B cell (primary cell): ENCODE measurements around the gene PIPOX. TPM values are rescaled to one million over a fixed set of nuclear protein-coding genes. Genes with fewer than 3 reads are reported as not detected.

ENCODE experiments used
- ATAC-seq: fragments of 200-7000 bp; cut with Tn5 transposase; one replicate; pipeline ENCODE4 v1.10.0; 2021; ENCODE audit warnings: low read depth, mild to moderate bottlenecking, moderate number of reproducible peaks, moderate library complexity
- CTCF ChIA-PET: fragments of 350-600 bp; sonication (Branson Sonifier 250); formaldehyde crosslinking; loops from one replicate; lab custom pipeline; 2021; ENCODE audit warnings: antibody characterized with exemption, inconsistent platforms; lab: Charles Lee
- POLR2A ChIA-PET: fragments of 350-600 bp; sonication (Branson Sonifier 250); formaldehyde crosslinking; loops from one replicate; lab custom pipeline; 2021; ENCODE audit warnings: antibody characterized with exemption; lab: Charles Lee
- DNase-seq: peaks from one replicate; pipeline ENCODE4 v3.0.0; 2013
- H2AFZ ChIP-seq: 2 replicates; pipeline ENCODE4 v1.6.1; 2012; ENCODE audit warnings: mild to moderate bottlenecking, low read depth, low read length; ENCODE audit not compliant: insufficient read depth, poor library complexity, severe bottlenecking
- H3K27ac ChIP-seq, 2 donors: 1 replicate in 1 of 2; 2 replicates in 1 of 2; pipeline ENCODE4 v1.5.1; 2012 to 2013; ENCODE audit warnings: low read length in 2 of 2, mild to moderate bottlenecking in 2 of 2, moderate library complexity in 1 of 2
- H3K27me3 ChIP-seq, 4 experiments: fragments of 200-600 bp in 1 of 4; sonication (generic) in 1 of 4; replicated peaks in 1 of 4; 1 replicate in 2 of 4; 2 replicates in 2 of 4; pipeline versions ENCODE4 v1.6.1 to v1.7.0; 2013 to 2016; ENCODE audit warnings: low read length in 3 of 4, mild to moderate bottlenecking in 2 of 4, mixed read lengths in 1 of 4, moderate library complexity in 1 of 4; ENCODE audit not compliant: insufficient read depth in 4 of 4, control insufficient read depth in 3 of 4; ENCODE audit errors: control extremely low read depth in 1 of 4
- H3K36me3 ChIP-seq, 2 experiments: replicated peaks in 1 of 2; 1 replicate in 1 of 2; 2 replicates in 1 of 2; pipeline versions ENCODE4 v1.6.1 to v1.7.1; 2013; ENCODE audit warnings: low read length in 1 of 2; ENCODE audit not compliant: insufficient read depth in 2 of 2, control insufficient read depth in 1 of 2; ENCODE audit errors: control extremely low read depth in 1 of 2, extremely low read depth in 1 of 2
- H3K4me1 ChIP-seq, 2 donors: fragments of 200-600 bp in 1 of 2; sonication (generic) in 1 of 2; 1 replicate in 1 of 2; 2 replicates in 1 of 2; pipeline versions ENCODE4 v1.5.1 to v1.6.1; 2013 to 2017; ENCODE audit warnings: low read length in 2 of 2; ENCODE audit not compliant: control insufficient read depth in 2 of 2, insufficient read depth in 2 of 2
- H3K4me2 ChIP-seq: replicated peaks from 2 replicates; pipeline ENCODE3; 2012; ENCODE audit warnings: mild to moderate bottlenecking, low read depth, low read length; ENCODE audit not compliant: poor library complexity, severe bottlenecking
- H3K4me3 ChIP-seq, 5 experiments: fragments of 200-600 bp in 1 of 5; sonication (generic) in 1 of 5; 1 replicate in 3 of 5; 2 replicates in 2 of 5; pipeline versions ENCODE4 v1.5.1 to v1.7.0; 2011 to 2016; ENCODE audit warnings: low read length in 4 of 5, mild to moderate bottlenecking in 4 of 5, low read depth in 2 of 5, control low read depth in 1 of 5, moderate library complexity in 1 of 5; ENCODE audit not compliant: insufficient read depth in 1 of 5; ENCODE audit errors: control extremely low read depth in 1 of 5, extremely low read depth in 1 of 5
- H3K79me2 ChIP-seq: fragments of 200-600 bp; sonication (generic); one replicate; pipeline ENCODE4 v1.6.0; 2016; ENCODE audit warnings: low read length; ENCODE audit not compliant: control insufficient read depth, insufficient read depth
- H3K9ac ChIP-seq: fragments of 200-600 bp; sonication (generic); 2 replicates; pipeline ENCODE4 v1.6.1; 2017; ENCODE audit warnings: mild to moderate bottlenecking, low read length, moderate library complexity
- H3K9me3 ChIP-seq, 3 donors: one replicate each; pipeline versions ENCODE4 v1.6.1 to v1.7.1; 2013; ENCODE audit warnings: low read length in 2 of 3; ENCODE audit not compliant: control insufficient read depth in 2 of 3, insufficient read depth in 1 of 3; ENCODE audit errors: control extremely low read depth in 1 of 3
- H4K20me1 ChIP-seq: 2 replicates; pipeline ENCODE4 v1.6.0; 2012; ENCODE audit warnings: mild to moderate bottlenecking, low read length; ENCODE audit not compliant: insufficient read depth, control insufficient read depth, poor library complexity, severe bottlenecking
- H3K27ac Mint-ChIP-seq: one replicate; pipeline ENCODE4 v1.8.0; 2021; ENCODE audit warnings: mixed read lengths
- H3K27me3 Mint-ChIP-seq: one replicate; pipeline ENCODE4 v1.8.0; 2021; ENCODE audit warnings: mixed read lengths
- H3K4me1 Mint-ChIP-seq: one replicate; pipeline ENCODE4 v1.8.0; 2021; ENCODE audit warnings: mixed read lengths
- H3K4me3 Mint-ChIP-seq: one replicate; pipeline ENCODE4 v1.8.0; 2021; ENCODE audit warnings: mixed read lengths
- H3K9me3 Mint-ChIP-seq: one replicate; pipeline ENCODE4 v1.8.0; 2022; ENCODE audit warnings: mixed read lengths; ENCODE audit not compliant: insufficient read depth
- CTCF ChIP-seq: fragments of 200-600 bp; IDR thresholded peaks from one replicate; pipeline ENCODE4 v1.8.0; 2022; ENCODE audit warnings: antibody characterized with exemption, mild to moderate bottlenecking
- EZH2 ChIP-seq: IDR thresholded peaks from 2 replicates; pipeline ENCODE4 v1.6.1; 2012; ENCODE audit warnings: borderline replicate concordance, low read depth, mild to moderate bottlenecking, moderate library complexity, low read length; ENCODE audit not compliant: insufficient read depth, poor library complexity, severe bottlenecking
- WGBS: methylation state at CpG from one replicate; pipeline ENCODE4 v1.1.5; 2013; ENCODE audit warnings: missing lambda C conversion rate; ENCODE audit not compliant: insufficient coverage; 5-methylcytosine and 5-hydroxymethylcytosine counted together
- intact Hi-C: fragments of 100-400 bp; cut with micrococcal nuclease; formaldehyde crosslinking; loops from one replicate; pipeline ENCODE4 v1.10.0; 2022
- polyA plus RNA-seq: library from polyadenylated mRNA; depleted of rRNA; stranded (reverse); fragments of >200 nt; gene quantifications from 2 replicates; pipeline ENCODE4 v1.2.3, GENCODE V29; 2012
- total RNA-seq, 2 donors: library from RNA; stranded (reverse); fragments of 120-200 nt in 1 of 2; gene quantifications; 1 replicate in 1 of 2; 2 replicates in 1 of 2; pipeline versions ENCODE4 v1.2.3 to v1.2.4, GENCODE V29; 2013 to 2022

The PIPOX gene
- total and polyA plus RNA-seq, 2 donors (not counting 1 experiment from before 2014, with no cell fraction given) = 0.95 to 15.0 TPM

- no peak overlapping the region for H3K9ac ChIP-seq
- Mint-ChIP-seq H3K4me3 (no peak overlapping the region), H3K9me3 (no peaks in the 10 kb centered on the region), H3K4me1 (no peaks in the 10 kb centered on the region), H3K27me3 (peaks cover 61% of the 10 kb centered on the region), H3K27ac (no peak overlapping the region)
- ChIA-PET POLR2A (no interaction called here), CTCF (interaction anchor here (1.2 kb wide), 1 partner anchor 42 kb away, joined by 5 read pairs; no protein-coding TSS in a partner anchor)
- ATAC-seq (no peak), DNase-seq (no peak)
- no peak for TF ChIP-seq EZH2
- TF ChIP-seq CTCF = no peak
- no peak overlapping the region for H3K4me3 ChIP-seq
- H3K79me2 ChIP-seq = no peaks in the 10 kb centered on the region
- no peak overlapping the region for H3K27ac ChIP-seq
- H3K27me3 ChIP-seq = peaks cover 0 to 50% (median 26%) of the 10 kb centered on the region in 4 experiments
- peaks cover 0 to 30% (median 0%) of the 10 kb centered on the region in 3 donors for H3K9me3 ChIP-seq
- 34% methylated on average over 2 of the region's 2 CpGs for WGBS
- no peaks in the 10 kb centered on the region for H4K20me1 ChIP-seq
- H3K4me2 ChIP-seq = no peak overlapping the region
- no peak overlapping the region for H2AFZ ChIP-seq
- H3K4me1 ChIP-seq = peaks cover 0 to 11% of the 10 kb centered on the region in 2 donors
- intact Hi-C loops = no loop called here
- H3K36me3 ChIP-seq = no peaks in the 10 kb centered on the region
Measured at GRCh38 chr17:29007456-29007855, 35.5 kb upstream of the PIPOX start.

- H3K27ac ChIP-seq = no peak overlapping the region
- no peak for TF ChIP-seq EZH2
- TF ChIP-seq CTCF = no peak
- peaks cover 0 to 30% (median 0%) of the 10 kb centered on the region in 3 donors for H3K9me3 ChIP-seq
- no peak for ATAC-seq
- WGBS = 38% methylated on average over 2 of the region's 2 CpGs
- H3K36me3 ChIP-seq = no peaks in the 10 kb centered on the region
- ChIA-PET CTCF (interaction anchor here (1.2 kb wide), 1 partner anchor 42 kb away, joined by 5 read pairs; no protein-coding TSS in a partner anchor), POLR2A (no interaction called here)
- no peaks in the 10 kb centered on the region for H3K79me2 ChIP-seq
- H3K4me1 Mint-ChIP-seq = no peaks in the 10 kb centered on the region
- H3K4me2 ChIP-seq = no peak overlapping the region
- no peak overlapping the region for H3K27ac Mint-ChIP-seq
- H3K4me3 ChIP-seq = no peak overlapping the region
- no peak overlapping the region for H3K9ac ChIP-seq
- no peak overlapping the region for H3K4me3 Mint-ChIP-seq
- intact Hi-C loops = no loop called here
- H2AFZ ChIP-seq = no peak overlapping the region
- peaks cover 0 to 11% of the 10 kb centered on the region in 2 donors for H3K4me1 ChIP-seq
- no peaks in the 10 kb centered on the region for H4K20me1 ChIP-seq
- H3K27me3 ChIP-seq = peaks cover 0 to 50% (median 26%) of the 10 kb centered on the region in 4 experiments
- DNase-seq = no peak
- peaks cover 58% of the 10 kb centered on the region for H3K27me3 Mint-ChIP-seq
- no peaks in the 10 kb centered on the region for H3K9me3 Mint-ChIP-seq
Measured at GRCh38 chr17:29007860-29008455, 35.0 kb upstream of the PIPOX start.
